GM12872 (cell line): ENCODE results near the gene SLC16A11.

Experiments
- CTCF ChIP-seq: IDR thresholded peaks from 3 replicates; pipeline ENCODE4 v1.5.1; 2011; ENCODE audit warnings: low read depth, mild to moderate bottlenecking, low read length, moderate library complexity; ENCODE audit not compliant: insufficient read depth

Gene SLC16A11

GRCh38 chr17:7024402-7024785 is 19.5 kb downstream of the SLC16A11 start:
- no peak for TF ChIP-seq CTCF

- TF ChIP-seq CTCF, result 0 out of 3 replicates have a peak, but pooled peaks have one; percentile 6
Observed at GRCh38 chr17:7023576-7024401, 20.1 kb downstream of the SLC16A11 start.

GRCh38 chr17:7022781-7023571 is 20.9 kb downstream of the SLC16A11 start, which contains the start of gene BCL6B:
Gene BCL6B (plus strand): TSS chr17:7023050. CDS start chr17:7023672, 622 bp downstream.
- TF ChIP-seq CTCF, result no peak

- peak; percentile 93 for TF ChIP-seq CTCF
Observed at GRCh38 chr17:7021993-7022778, 21.7 kb downstream of the SLC16A11 start.

- TF ChIP-seq CTCF, result no peak
Observed at GRCh38 chr17:7020894-7021664, 22.8 kb downstream of the SLC16A11 start.

- no peak for TF ChIP-seq CTCF
Observed at GRCh38 chr17:7019839-7020519, 23.9 kb downstream of the SLC16A11 start.
